ENCODE measurements around the gene MGLL. TPM values are rescaled to one million over a fixed set of nuclear protein-coding genes. Genes with fewer than 3 reads are reported as not detected.

Gene MGLL
- total RNA-seq, 4 donors from 2014 or later, result 12.6 to 44.8 (median 32.3) TPM

GRCh38 chr3:127814325-127814781, 8.0 kb downstream of the MGLL start:
- no peaks in the 10 kb centered on the region for H3K27me3 ChIP-seq
- no peaks in the 10 kb centered on the region for H3K9me3 ChIP-seq
- no peak for DNase-seq
- no peak overlapping the region for H3K4me3 ChIP-seq
- H3K27ac ChIP-seq, result no peak overlapping the region
- no peaks in the 10 kb centered on the region for H3K36me3 ChIP-seq
- TF ChIP-seq CTCF (IDR thresholded peaks at IDR 0.05) (no peak), POLR2A (IDR thresholded peaks at IDR 0.05) (no peak)
- intact Hi-C loops (cut with DNase I; ENCODE audit: low total_unique reads), result no loop called here
- H3K4me1 ChIP-seq, result no peaks in the 10 kb centered on the region

GRCh38 chr3:127812151-127812550, 10.2 kb downstream of the MGLL start:
- no peak for DNase-seq
- H3K27me3 ChIP-seq, result no peaks in the 10 kb centered on the region
- no peak overlapping the region for H3K27ac ChIP-seq
- H3K4me1 ChIP-seq, result no peaks in the 10 kb centered on the region
- H3K4me3 ChIP-seq, result no peak overlapping the region
- TF ChIP-seq POLR2A (IDR thresholded peaks at IDR 0.05), result no peak
- no peak for TF ChIP-seq CTCF (IDR thresholded peaks at IDR 0.05)
- no peaks in the 10 kb centered on the region for H3K36me3 ChIP-seq
- no peaks in the 10 kb centered on the region for H3K9me3 ChIP-seq
- intact Hi-C loops (cut with DNase I; ENCODE audit: low total_unique reads), result no loop called here

- no peak for TF ChIP-seq CTCF (IDR thresholded peaks at IDR 0.05)
- TF ChIP-seq POLR2A (IDR thresholded peaks at IDR 0.05), result no peak
- no peak for DNase-seq
- intact Hi-C loops (cut with DNase I; ENCODE audit: low total_unique reads), result no loop called here
- Histone ChIP-seq H3K27me3 (no peaks in the 10 kb centered on the region), H3K36me3 (no peaks in the 10 kb centered on the region), H3K4me3 (no peak overlapping the region), H3K9me3 (no peaks in the 10 kb centered on the region), H3K27ac (no peak overlapping the region), H3K4me1 (no peaks in the 10 kb centered on the region)
Observed at GRCh38 chr3:127811717-127812116, 10.6 kb downstream of the MGLL start.

GRCh38 chr3:127809611-127810010, 12.7 kb downstream of the MGLL start:
- no peak overlapping the region for H3K4me3 ChIP-seq

GRCh38 chr3:127809211-127809610, 13.1 kb downstream of the MGLL start:
- intact Hi-C loops (cut with DNase I; ENCODE audit: low total_unique reads), result no loop called here
- Histone ChIP-seq H3K27me3 (no peaks in the 10 kb centered on the region), H3K9me3 (no peaks in the 10 kb centered on the region), H3K27ac (no peak overlapping the region), H3K36me3 (no peaks in the 10 kb centered on the region), H3K4me3 (no peak overlapping the region), H3K4me1 (no peaks in the 10 kb centered on the region)
- no peak for DNase-seq
- TF ChIP-seq CTCF (IDR thresholded peaks at IDR 0.05), result no peak
- no peak for TF ChIP-seq POLR2A (IDR thresholded peaks at IDR 0.05)

More at GRCh38 chr3:127809611-127810010, 12.7 kb downstream of the MGLL start:
- Histone ChIP-seq H3K36me3 (no peaks in the 10 kb centered on the region), H3K27me3 (no peaks in the 10 kb centered on the region), H3K27ac (no peak overlapping the region), H3K9me3 (no peaks in the 10 kb centered on the region), H3K4me1 (no peaks in the 10 kb centered on the region)
- intact Hi-C loops (cut with DNase I; ENCODE audit: low total_unique reads), result no loop called here
- TF ChIP-seq POLR2A (IDR thresholded peaks at IDR 0.05) (no peak), CTCF (IDR thresholded peaks at IDR 0.05) (no peak)
- no peak for DNase-seq
